ENCODE data around the gene FUT4.
A peak's percentile ranks its signal among the peaks of the same experiment; 100 is the strongest.
"Not testable (repeated sequence)": the region's sequence is repeated elsewhere in the genome, so short reads cannot be mapped to it uniquely, and the experiment has no call there.

FUT4 gene

DNA sequence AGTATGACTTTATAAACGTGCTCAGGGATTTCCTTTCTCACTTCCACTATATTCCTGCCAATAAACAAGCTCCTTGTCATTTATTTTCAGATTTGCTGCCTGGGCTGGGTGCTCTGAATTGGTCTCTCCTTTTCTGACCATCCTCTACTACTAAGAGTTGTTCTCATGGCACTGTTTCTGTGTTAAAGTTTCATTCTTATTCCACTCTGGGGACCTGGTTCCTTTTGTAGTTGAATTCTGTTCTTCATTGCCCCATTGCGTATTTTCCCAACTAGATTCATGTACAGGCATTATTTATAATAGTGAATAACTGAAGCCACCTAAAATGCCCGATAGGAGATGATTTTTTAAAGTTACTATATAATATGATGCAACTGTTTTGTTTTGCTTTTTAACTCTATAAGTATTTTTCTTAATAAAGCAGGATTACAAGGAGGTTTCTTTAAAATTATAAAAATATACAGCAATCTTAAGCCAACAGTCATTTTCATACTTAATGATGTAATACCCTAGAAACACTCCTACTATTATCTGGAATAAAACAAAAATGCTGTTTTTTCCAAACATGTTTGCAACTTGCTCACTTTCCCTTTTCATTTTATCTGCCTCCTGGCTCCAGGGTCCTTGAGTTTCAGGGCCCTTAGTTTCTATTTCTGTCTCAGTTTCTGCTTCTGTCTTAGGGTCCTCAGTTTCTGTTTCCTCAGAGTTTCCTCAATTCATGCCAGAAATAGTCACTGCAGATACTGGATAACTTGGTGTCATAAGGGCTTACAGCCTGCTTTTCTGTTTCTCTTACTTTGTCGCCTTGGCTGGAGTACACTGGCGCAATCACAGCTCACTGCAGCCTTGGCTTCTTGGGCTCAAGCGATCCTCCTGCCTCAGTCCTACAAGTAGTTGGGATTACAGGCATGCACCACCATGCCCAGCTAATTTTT lies 9.8 kb upstream of the FUT4 start:
- no peak for DNase-seq

GRCh38 chr11:94536386-94536785 lies 7.3 kb upstream of the FUT4 start:
- DNase-seq, result no peak

DNA sequence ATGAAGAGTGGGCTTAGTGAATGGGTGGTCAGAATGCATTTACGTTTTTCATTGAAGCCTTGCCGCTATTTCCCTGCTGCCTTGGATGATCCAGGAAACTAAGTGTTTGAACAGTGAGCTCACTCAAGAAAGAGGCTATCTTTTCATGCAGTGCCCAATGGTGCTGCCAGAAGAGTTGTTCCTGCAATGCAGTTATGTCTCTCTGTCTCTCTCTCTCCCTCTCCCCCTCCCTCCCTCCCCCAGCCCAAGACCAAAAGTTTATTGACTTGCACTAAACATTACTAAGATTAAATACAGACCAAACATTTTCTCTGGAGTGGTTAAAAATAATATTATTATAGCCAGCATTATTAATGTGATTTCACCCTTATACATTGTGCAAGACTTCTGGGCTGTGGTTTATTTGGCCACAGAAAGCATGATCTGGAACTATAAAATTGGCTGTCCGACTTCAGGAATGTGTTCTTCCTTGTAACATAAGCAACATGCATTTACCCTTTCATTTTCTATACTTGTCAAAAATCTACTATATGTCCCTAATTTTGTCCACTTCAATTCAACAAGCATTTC lies 6.6 kb upstream of the FUT4 start:
- DNase-seq, result no peak

DNA sequence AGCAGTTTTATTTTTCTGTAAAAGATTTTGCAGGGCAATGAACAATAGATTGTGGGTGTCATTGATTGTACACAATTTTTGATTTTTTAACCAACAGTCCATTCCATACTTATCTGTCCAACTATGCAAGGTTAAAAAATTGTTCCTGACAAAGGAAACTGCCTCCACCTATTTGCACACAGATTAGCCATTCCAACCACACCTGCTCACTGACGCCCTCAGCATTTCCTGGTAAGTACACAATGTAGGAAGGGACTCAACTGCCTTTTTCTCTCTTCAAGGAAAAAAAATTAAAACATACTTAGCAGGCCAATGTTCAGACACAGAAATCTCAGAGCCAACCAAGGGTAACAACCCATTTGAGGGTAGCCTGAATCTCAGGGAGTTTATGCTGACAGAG lies 4.3 kb upstream of the FUT4 start:
- no peak for DNase-seq

- DNase-seq, result no peak
Observed at GRCh38 chr11:94544646-94545263, 1.0 kb downstream of the FUT4 start.

GRCh38 chr11:94545264-94546161 lies 1.8 kb downstream of the FUT4 start:
- no peak for DNase-seq

DNA sequence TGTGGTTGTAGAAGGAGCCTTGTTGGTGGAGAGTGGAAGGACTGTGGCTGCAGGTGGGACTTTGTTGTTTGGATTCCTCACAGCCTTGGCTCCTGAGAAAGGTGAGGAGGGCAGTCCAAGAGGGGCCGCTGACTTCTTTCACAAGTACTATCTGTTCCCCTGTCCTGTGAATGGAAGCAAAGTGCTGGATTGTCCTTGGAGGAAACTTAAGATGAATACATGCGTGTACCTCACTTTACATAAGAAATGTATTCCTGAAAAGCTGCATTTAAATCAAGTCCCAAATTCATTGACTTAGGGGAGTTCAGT lies 2.4 kb downstream of the FUT4 start:
- DNase-seq, result no peak

- peak; percentile 19 for DNase-seq
Observed at GRCh38 chr11:94546886-94547285, 3.2 kb downstream of the FUT4 start.

DNA sequence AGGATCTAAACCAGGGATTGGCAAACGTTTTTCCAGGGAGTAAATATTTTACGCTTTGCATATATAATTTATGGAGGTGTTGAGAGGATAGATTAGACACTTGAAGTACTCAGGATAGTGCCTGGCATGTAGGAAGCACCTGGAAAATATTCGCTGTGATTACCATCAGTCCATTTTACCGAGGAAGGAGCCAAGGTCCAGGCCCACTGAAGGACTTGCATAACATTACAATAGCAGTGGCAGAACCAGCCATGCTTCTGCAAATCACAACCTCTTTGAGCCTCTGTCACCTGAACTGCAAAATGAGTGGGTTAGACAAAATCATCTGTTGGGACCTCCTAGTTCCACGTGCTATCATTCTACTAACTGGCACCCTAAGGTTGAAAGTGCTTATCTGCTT lies 5.4 kb downstream of the FUT4 start:
- no peak for DNase-seq

DNA sequence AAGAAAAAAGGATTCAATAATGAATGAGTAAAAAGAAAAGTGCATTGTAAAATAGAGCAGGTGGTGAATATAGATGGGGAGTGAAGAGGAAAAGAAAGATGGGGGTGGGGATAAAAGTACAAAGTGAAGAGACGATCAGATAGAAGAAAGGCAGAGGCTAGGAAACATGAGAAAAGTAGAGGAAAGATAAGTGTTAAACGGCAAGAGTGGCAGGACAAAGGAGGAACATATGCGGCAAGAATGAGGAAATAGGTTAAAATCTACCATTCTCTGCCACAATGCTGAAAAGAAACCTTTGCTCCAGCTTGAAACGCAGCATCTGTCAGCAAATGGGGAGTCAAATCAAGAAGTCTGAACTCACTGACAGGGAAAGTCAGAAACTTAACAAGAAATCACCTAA lies 6.8 kb downstream of the FUT4 start:
- no peak for DNase-seq

- peak; percentile 50 for DNase-seq
Observed at GRCh38 chr11:94553938-94554337, 10.2 kb downstream of the FUT4 start.

- not testable (repeated sequence) for DNase-seq
Observed at GRCh38 chr11:94555752-94556329, 12.1 kb downstream of the FUT4 start.

- no peak for DNase-seq
Observed at GRCh38 chr11:94557421-94557820, 13.7 kb downstream of the FUT4 start.

GRCh38 chr11:94557992-94558391 lies 14.3 kb downstream of the FUT4 start:
- no peak for DNase-seq

DNA sequence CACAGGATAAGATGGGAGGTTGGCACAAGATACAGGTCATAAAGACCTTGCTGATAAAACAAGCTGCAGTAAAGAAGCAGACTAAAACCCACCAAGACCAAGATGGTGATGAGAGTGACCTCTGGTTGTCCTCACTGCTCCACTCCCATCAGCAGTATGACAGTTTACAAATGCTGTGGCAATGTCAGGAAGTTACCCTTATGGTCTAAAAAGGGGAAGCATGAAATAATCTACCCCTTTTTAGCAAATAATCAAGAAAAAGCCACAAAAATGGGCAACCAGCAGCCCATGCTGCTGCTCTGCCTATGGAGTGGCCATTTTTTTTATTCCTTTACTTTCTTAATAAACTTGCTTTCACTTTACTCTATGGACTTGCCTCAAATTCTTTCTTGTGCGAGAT lies 14.7 kb downstream of the FUT4 start:
- no peak for DNase-seq

GRCh38 chr11:94558932-94559331 lies 15.2 kb downstream of the FUT4 start:
- no peak for DNase-seq

DNA sequence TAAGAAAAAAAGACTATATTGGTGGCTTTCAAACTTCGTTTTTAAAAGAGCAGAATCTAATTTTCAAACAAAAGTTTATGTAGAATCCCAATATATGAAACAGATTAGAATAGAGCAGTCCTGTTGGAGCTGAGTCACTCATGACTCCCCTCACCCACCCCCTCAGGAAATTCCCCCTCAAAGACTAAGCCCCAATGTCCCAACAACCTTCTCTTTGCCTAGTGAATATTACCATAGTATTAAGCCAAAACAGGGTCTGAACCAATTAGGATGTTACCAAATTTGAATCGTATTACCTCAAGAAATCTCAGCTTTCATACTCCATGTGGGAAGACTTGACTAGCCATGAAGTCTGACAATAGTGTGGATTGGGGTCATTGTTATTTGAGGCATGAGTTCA lies 15.6 kb downstream of the FUT4 start:
- DNase-seq, result no peak

GRCh38 chr11:94560834-94561233 lies 17.1 kb downstream of the FUT4 start:
- no peak for DNase-seq

GRCh38 chr11:94563176-94563847 lies 19.6 kb downstream of the FUT4 start:
- DNase-seq, result no peak

- DNase-seq, result no peak
Observed at GRCh38 chr11:94563848-94564467, 20.2 kb downstream of the FUT4 start.

DNA sequence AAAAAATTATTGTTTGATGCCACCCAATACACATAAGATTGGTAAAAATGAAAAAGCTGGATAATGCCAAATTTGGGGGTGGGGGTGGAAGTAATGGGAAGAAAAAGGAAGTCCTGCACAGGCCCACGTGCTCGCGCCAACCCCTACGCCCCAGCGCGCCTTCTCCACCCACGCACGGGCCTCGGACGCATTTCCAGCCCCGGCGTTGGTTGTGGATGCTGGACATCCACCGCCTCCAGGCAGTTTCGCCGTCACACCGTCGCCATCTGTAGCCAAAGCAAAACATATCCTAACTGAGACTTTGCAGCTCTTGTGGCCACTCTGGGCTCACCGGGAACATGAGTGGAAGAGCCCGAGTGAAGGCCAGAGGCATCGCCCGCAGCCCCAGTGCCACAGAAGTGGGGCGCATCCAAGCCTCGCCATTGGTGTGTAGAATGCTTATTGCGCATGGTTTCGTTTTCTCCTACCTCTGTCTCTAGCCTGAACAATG lies 23.5 kb downstream of the FUT4 start, which contains the start of gene PIWIL4:
Gene PIWIL4 (plus strand): TSS at position 188 of the 490 bp plus-strand sequence. CDS start 151 bp downstream, at position 339.
- DNase-seq, result no peak

All from NCI-H1105 treated with DMSO at 0.1 percent for 48 hours (cell line).